Choroid plexus epithelial cell (primary cell): ENCODE results near the gene DGKD.

Source experiments
- DNase-seq: peaks from one replicate; pipeline ENCODE4 v3.0.0-alpha.2; 2010; ENCODE audit warnings: low read depth
- H3K4me3 ChIP-seq: 2 replicates; pipeline ENCODE4 v1.5.1; 2011; ENCODE audit warnings: low read depth, mild to moderate bottlenecking, control low read depth, low read length, moderate library complexity
- TF ChIP-seq, protein P1 (sequence below): conservative IDR thresholded peaks from 2 replicates; pipeline ENCODE4 v1.5.1; 2011; ENCODE audit warnings: low read depth, mild to moderate bottlenecking, control low read depth, inconsistent platforms, low read length, moderate library complexity

The DGKD gene

DNA sequence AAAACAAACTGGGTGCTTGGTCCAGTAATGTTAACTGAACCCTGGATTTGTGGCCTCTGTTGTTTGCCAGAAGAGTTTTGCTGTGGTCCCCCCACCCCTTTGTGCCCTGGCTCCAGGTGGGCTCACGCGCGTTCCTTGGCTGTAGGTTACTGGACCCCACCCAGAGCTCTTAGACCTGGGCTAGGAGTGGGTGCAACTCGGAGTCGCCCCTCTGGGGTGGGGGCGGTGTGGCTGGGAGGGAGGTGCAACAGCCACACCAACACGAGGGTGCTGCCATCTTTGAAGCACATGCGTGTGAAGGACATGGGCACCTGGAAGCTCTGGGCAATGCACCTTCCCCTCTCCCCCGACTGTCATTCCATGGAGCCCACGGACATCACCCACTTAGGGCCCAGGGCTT, 119.6 kb downstream of the DGKD start:
- TF ChIP-seq, protein P1, sequence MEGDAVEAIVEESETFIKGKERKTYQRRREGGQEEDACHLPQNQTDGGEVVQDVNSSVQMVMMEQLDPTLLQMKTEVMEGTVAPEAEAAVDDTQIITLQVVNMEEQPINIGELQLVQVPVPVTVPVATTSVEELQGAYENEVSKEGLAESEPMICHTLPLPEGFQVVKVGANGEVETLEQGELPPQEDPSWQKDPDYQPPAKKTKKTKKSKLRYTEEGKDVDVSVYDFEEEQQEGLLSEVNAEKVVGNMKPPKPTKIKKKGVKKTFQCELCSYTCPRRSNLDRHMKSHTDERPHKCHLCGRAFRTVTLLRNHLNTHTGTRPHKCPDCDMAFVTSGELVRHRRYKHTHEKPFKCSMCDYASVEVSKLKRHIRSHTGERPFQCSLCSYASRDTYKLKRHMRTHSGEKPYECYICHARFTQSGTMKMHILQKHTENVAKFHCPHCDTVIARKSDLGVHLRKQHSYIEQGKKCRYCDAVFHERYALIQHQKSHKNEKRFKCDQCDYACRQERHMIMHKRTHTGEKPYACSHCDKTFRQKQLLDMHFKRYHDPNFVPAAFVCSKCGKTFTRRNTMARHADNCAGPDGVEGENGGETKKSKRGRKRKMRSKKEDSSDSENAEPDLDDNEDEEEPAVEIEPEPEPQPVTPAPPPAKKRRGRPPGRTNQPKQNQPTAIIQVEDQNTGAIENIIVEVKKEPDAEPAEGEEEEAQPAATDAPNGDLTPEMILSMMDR: no peak
- H3K4me3 ChIP-seq: no peak overlapping the region
- DNase-seq: no peak

DNA sequence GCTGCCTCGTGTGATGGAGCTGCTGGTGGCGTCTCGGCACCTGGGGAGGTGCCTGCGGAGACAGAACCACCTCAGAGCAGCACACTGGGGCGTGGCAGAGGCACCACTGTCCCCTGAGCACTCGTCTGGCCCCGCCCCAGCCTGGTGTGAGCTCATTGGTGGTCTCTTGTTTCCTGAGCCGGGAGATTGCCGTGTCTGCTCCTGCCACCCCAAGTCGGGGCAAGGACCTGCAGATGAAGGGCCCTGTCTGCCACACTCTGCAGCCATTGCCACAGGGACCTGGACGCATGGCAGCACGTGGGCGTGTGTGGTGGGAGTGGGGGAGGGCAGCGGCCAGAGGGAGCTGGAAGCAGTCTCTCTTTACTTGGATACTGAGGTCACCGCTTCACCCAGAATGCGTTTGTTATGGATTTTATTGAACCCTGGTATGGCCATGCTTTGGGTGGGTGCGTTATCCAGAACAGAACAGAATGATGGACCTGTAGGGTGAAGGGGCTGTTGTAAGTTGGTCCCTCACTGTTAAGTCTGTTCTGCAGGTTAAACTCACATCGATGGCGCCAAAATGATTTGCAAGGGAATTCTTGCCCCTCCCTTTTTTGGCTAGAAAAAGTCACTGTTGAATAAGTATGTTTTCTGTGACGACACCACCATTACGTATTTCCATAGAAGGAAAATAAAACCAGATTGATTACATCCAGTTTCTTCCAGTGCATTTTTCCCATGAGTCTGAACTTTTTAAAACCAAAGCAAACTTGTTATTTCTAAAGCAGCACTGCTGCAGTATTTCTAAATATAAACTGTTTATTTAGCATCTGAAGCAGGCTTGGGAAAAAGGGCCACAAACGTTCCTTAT, 120.2 kb downstream of the DGKD start:
- DNase-seq: no peak
- no peak overlapping the region for H3K4me3 ChIP-seq
- TF ChIP-seq, protein P1: no peak

DNA sequence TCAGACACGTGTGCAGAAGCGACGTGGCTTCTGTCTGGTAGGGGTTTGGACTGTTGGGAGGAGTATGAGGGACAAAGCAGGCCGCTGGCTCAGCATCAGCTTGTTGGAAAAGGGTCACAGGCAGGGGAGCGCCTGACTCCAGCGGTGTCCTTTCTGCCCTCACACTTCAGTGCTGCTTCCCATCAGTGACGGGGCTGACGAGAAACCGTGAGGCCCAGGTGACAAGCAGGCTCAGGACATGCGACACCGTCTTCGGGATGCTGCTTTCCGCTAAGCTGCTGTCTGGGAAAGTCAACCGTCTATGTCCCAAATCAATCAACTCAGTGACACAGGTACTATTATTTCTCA, 121.7 kb downstream of the DGKD start:
- H3K4me3 ChIP-seq: no peak overlapping the region
- TF ChIP-seq, protein P1: no peak
- no peak for DNase-seq

DNA sequence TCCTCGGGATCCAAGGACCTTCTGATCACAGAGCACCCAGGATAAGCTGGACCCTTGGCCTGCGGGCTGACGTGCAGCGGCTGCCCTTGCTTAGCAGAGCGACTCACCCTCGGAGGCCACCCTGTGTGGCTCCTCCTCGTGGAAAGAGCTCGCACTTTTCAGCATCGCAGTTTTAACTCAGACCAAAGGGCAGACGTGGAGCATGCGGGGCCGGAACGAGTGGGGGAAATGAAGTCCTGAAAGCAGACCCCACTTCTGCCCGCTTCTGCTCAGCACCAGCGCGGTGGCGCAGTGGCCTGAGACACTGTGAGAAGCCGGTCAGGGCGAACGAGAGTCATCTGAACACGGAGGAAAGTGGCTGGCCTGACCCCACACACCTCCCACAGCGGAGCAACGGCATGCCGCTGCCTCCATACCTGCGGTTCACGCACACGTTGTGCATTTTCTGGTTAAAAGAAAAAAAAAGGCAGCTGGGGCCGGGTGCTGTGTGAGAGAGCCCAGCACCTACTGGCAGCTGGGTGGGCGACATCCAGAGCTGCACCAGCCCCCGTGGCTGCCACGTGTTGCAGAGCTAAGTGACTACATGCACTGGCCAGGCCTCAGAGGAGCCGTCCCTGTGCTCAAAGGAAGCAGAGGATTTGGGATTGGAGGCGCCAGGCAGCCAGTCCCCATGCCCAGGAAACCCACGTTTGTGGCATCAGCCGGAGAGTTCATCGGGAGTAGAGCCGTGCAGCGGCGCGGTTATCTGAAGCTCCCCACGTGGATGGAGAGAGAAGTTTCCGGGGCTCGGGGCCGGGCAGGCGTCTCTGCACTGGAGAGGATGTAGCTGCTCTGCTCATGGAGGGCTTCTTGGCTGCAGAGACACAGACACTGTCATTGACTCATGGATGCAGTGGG, 122.6 kb downstream of the DGKD start:
- TF ChIP-seq, protein P1: no peak

DNA sequence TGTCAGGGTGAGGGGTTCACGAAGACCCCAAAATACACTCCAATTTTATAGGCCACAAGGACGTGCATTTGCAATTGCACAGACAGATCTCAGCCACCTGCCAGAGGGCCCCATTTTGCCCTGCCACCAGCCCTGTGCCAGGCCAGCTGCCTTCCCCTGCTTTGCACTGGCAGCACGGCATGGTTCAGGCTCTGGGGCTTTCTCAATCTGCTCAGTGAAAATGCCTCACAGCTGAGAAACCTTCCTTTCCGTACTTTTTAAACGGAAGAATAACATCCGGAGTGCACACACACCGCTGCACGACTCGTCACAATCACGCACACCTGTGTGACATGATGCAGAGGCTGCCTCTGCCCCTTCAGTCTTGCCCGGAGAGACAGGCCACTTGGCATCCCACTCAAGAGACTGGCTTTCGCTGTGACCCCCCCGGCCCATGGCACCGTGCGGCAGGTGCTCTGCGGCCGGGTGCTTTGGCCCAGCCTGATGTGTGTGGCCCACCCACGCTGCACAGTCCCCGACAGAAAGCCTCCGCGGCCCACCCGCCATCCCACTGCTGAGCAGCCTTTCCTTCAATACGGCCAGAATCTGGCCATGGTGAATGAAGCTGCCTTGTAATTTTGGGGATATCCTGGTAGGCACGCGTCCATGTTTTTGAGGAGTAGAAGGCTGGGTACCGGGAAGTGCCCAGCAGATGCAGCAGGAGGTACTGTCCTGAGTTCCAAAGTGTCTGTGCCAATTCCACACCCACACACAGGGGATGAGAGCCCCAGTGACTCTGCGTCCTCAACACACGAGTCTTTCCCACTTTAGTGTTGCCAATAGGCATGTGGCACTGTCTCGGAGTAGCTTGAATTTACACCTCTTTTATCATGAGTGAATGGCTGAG, 123.5 kb downstream of the DGKD start:
- DNase-seq: no peak
- H3K4me3 ChIP-seq: no peak overlapping the region
- TF ChIP-seq, protein P1: no peak

More for the DNA sequence above, 122.6 kb downstream of the DGKD start:
- H3K4me3 ChIP-seq: no peak overlapping the region
- DNase-seq: no peak

DNA sequence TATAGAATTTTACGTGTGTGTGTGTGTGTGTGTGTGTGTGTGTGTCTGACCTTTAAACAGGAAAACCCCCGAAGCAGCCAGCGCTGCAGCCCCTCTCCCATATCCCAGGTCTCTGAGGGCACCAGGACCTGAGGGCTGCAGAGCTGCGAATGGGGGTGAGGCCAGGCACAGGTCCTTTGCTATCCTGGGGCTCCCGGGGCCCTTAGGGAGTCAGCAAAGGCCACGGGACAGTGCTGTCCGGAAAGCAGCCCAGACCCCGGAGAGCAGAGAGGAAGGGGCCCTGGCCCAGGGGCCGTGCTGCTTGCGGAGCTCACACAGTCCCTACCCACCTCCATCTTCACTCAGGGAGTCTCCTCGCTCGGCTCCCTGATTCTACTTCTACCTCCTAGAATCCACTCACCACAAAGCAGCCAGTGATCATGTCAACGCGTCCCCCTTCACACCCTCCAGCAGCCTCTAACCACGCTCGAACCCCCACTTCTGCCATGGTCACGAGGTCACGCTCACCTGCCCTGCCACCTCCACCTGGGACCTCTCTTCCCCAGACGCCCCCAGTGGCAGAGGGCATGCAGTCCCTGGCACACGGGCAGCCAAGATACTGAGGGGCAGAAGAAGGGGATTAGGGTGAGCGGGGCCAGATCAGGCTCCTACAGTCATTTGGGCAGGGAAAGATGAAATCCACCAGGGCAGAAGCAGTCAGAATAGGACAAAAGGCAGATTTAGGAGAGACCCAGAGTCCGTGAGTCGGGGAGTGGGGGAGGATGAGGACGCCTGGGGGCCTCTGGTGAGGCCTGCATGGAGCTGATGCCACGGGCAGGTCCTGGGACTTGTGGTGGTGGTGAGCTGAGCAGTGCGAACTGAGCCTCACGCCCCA, 125.6 kb downstream of the DGKD start:
- no peak for DNase-seq
- TF ChIP-seq, protein P1: no peak
- H3K4me3 ChIP-seq: no peak overlapping the region
